ENCODE data around the gene GLOD4.

GLOD4 gene

DNA sequence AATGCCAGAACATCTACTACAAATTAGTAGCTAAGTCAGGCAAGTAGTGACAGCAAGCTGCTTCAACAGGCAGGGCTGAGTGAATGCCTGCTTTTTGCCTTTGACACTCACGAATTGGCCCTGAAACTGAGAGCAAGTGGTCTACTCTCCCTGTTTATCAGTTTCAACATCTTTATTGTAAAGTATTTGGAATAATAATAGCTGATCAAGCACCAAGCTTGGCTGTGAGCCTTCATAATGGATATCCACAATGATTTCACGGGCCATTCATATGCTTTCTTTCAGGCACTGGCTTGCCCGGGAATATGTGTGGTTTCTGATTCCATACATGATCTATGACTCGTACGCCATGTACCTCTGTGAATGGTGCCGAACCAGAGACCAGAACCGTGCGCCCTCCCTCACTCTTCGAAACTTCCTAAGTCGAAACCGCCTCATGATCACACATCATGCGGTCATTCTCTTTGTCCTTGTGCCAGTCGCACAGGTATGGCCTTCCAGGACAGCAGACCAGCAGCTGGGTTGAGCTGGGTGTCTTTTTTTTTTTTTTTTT lies 44.4 kb downstream of the GLOD4 start:
- no peak for DNase-seq

DNA sequence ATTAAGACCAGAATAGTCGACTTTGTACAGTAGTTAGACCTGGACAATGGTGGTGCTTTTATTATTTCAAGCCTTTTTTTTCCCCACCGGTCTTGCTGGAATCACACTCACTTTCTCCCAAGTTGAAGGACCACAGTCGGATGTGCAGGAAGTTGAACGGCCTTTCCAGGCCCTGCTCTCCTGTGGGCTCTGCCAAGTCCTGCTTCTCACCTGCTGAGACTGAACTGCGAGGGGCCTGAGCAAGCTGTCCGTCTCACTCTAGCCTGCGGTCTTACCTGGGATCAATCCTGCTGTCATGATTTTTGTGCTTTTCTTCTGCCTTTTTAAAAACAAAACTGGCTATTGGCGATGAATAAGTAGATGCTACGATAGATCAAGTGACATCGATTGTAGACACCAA lies 48.3 kb downstream of the GLOD4 start:
- DNase-seq = no peak

GRCh38 chr17:732902-733720 lies 49.0 kb downstream of the GLOD4 start:
- no peak for DNase-seq

DNA sequence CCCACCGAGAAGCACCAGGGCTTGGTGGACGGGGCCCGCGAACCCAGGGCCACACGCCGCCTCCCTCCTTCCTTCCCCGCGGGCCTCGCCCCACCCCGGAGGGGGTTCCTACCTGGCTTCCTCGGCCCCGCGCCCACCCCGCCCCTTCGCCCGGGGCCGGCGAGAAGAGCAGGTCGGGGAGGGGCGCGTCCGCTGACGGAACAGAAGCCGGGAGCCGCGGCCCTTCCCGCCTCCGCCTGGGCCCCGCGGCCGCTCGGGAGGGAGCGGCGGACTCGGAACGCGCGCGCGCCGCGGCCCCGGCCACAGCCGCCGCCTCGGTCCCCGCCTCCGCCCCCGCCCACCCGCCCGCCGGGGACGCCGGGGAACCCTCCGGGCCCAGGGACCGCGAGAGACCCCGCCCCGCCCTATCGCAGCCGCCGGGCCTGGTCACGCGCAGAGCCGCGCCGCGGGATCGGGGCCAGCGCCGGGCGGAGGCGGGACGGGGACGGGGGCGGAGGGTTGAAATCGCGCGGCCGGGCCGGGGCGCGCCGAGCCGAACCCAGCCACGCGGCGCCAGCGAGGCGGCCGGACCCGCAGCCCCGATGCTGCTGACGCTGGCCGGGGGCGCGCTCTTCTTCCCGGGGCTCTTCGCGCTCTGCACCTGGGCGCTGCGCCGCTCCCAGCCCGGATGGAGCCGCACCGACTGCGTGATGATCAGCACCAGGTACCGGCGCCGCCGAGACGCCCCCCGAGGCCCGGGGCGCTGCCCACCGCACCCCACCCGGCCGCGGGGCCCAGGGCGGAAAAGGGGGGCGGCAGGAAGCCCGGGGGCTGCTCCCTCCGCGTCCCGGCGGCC lies 49.8 kb downstream of the GLOD4 start, which contains the start of gene TLCD3A:
TSS of gene TLCD3A (plus strand) at position 530 of the 835 bp plus-strand sequence. CDS start at position 582, 52 bp downstream.
- peak; percentile 19 for DNase-seq

DNA sequence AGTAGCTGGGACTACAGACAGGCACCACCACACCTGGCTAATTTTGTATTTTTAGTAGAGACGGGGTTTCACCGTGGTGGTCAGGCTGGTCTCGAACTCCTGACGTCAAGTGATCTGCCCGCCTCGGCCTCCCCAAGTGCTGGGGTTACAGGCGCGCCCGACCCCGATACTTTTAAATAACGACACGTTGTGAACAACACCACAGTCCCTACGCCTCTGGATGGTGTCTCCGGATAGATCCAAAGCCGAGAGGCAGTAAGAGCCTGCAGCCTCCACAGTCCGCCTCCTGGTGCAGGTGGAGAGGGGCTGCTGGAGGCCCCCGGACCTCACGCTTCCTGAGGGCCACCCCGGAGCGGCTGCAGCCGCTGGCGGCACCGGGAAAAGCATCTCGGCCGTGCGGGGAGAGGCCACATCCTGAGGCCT lies 50.4 kb downstream of the GLOD4 start:
- no peak for DNase-seq

DNA sequence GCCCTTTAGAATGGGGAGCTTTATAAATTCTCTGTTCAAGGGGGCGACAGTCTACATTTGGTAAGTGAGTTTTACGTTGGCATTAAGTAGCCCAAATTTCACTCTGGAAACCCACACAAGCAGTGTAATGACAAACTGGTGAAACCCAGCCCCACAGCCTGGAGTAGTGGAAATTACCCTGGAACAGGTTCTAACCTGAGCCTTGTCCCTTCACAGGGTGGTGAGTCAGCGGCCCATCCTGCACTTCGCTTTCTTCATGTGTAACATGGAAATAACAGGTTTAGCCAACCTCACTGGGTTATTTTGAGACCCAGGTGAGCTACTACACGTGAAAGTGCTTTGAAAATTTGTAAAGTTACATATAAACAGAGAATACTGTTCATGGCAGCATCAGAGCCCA lies 53.2 kb downstream of the GLOD4 start:
- DNase-seq = no peak

GRCh38 chr17:726271-726919 lies 55.7 kb downstream of the GLOD4 start:
- DNase-seq = no peak

DNA sequence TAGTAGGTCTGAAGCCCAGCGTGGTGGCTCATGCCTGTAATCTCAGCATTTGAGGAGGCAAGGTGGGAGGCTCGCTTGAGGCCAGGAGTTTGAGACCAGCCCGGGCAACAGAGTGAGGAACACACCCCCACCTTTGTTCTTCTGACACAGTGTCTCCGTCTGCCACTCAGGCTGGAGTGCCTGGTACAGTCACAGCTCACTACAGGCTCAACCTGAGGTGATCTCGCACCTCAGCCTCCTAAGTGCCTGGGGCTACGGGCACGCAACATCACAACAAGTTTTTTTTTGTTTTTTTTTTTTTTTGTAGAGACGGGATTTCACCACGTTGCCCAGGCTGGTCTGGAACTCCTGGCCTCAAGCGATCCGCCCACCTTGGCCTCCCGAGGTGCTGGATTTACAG lies 56.3 kb downstream of the GLOD4 start:
- DNase-seq = no peak

- no peak for DNase-seq
These were observed 57.0 kb downstream of the GLOD4 start for GRCh38 chr17:725084-725483.

DNA sequence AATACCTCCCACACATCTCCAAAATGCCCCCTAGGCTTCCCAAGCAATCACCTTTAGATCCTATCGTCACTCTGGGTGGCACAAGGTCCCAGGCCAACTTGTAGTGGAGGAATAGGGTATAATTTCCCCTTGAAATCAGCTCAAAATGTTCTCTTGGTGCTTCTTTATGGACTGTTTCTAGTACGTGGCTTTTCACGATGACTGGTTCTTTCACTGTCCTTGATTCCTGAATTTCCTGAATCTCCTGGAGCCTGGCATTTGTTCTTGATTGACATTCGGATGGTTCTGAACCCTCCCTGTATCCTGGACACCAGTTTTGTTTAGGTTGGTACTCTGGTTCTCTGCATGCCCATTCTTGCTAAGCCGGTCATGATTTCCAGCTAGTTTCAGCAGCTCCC lies 60.5 kb downstream of the GLOD4 start:
- no peak for DNase-seq

- DNase-seq = no peak
These were observed 61.2 kb downstream of the GLOD4 start for GRCh38 chr17:720706-721539.

DNA sequence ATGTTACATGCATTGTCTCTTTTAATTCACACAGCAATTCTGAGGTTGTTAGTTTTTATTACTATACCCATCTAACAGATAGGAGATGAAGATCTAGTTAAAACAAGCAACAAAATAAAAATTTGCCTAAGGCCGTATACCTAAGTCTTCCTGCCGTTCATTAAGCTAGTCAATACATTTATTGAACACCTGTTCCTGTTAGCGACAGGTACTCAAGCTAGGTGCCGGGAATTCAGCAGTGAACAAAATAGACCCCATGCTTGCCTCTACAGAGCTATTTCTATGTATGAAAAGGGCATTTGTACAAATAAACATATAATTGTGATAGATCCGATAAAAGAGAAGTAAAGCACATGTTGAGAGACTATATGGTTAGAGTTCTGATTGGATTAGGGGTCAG lies 64.0 kb downstream of the GLOD4 start:
- no peak for DNase-seq
